Chondrocyte (in vitro differentiated cells): Measurements from ENCODE around the gene LYZL1. TPM values are rescaled to one million over a fixed set of nuclear protein-coding genes. Genes with fewer than 3 reads are reported as not detected.
A peak's percentile ranks its signal among the peaks of the same experiment; 100 is the strongest.
"Not testable (repeated sequence)": the region's sequence is repeated elsewhere in the genome, so short reads cannot be mapped to it uniquely, and the experiment has no call there.

Experiments used
- DNase-seq: peaks from one replicate; pipeline ENCODE4 v3.0.0; 2021; ENCODE audit warnings: mixed read lengths, low spot score
- H3K27ac Mint-ChIP-seq: one replicate; pipeline ENCODE4 v1.8.0; 2021; ENCODE audit warnings: mild to moderate bottlenecking, moderate library complexity, mixed read lengths; ENCODE audit not compliant: unreplicated experiment
- H3K27me3 Mint-ChIP-seq: 2 replicates; pipeline ENCODE4 v1.8.0; 2021; ENCODE audit warnings: low read depth, mixed read lengths
- H3K36me3 Mint-ChIP-seq: 2 replicates; pipeline ENCODE4 v1.8.0; 2021; ENCODE audit warnings: low read depth, mixed read lengths
- H3K4me1 Mint-ChIP-seq: 2 replicates; pipeline ENCODE4 v1.8.0; 2021; ENCODE audit warnings: low read depth, mild to moderate bottlenecking, mixed read lengths
- H3K4me3 Mint-ChIP-seq: one replicate; pipeline ENCODE4 v1.8.0; 2021; ENCODE audit warnings: mild to moderate bottlenecking, moderate library complexity, mixed read lengths; ENCODE audit not compliant: unreplicated experiment
- H3K9me3 Mint-ChIP-seq: 2 replicates; pipeline ENCODE4 v1.8.0; 2021; ENCODE audit warnings: low read depth, mixed read lengths
- CTCF ChIP-seq: fragments of 200-600 bp; sonication (generic); IDR thresholded peaks from 2 replicates; pipeline ENCODE4 v1.5.0; 2021; ENCODE audit warnings: antibody characterized with exemption, mild to moderate bottlenecking, moderate library complexity
- total RNA-seq: library from RNA; stranded (reverse); gene quantifications from 3 replicates; pipeline ENCODE4 v1.2.1, GENCODE V29; 2021

The LYZL1 gene
- total RNA-seq, 1 donor from 2014 or later: not detected

- Mint-ChIP-seq H3K27me3 (peaks cover 8% of the 10 kb centered on the region), H3K27ac (no peak overlapping the region), H3K4me1 (peaks cover 30% of the 10 kb centered on the region), H3K9me3 (peaks cover 4% of the 10 kb centered on the region), H3K36me3 (no peaks in the 10 kb centered on the region), H3K4me3 (no peak overlapping the region)
- no peak for TF ChIP-seq CTCF
- no peak for DNase-seq
These were observed 25.9 kb downstream of the LYZL1 start for GRCh38 chr10:29314726-29315125.

- Mint-ChIP-seq H3K9me3 (peaks cover 4% of the 10 kb centered on the region), H3K4me1 (peaks cover 30% of the 10 kb centered on the region), H3K27me3 (peaks cover 13% of the 10 kb centered on the region), H3K36me3 (no peaks in the 10 kb centered on the region), H3K4me3 (no peak overlapping the region), H3K27ac (peak overlapping the region; percentile 27)
- DNase-seq: no peak
- no peak for TF ChIP-seq CTCF
These were observed 26.9 kb downstream of the LYZL1 start for GRCh38 chr10:29315814-29316213.

GRCh38 chr10:29316308-29317026, 27.6 kb downstream of the LYZL1 start:
- H3K36me3 Mint-ChIP-seq: no peaks in the 10 kb centered on the region
- peaks cover 30% of the 10 kb centered on the region for H3K4me1 Mint-ChIP-seq
- no peak for DNase-seq
- peak overlapping the region; percentile 27 for H3K27ac Mint-ChIP-seq
- peaks cover 4% of the 10 kb centered on the region for H3K9me3 Mint-ChIP-seq
- TF ChIP-seq CTCF: no peak
- peaks cover 15% of the 10 kb centered on the region for H3K27me3 Mint-ChIP-seq
- no peak overlapping the region for H3K4me3 Mint-ChIP-seq

- H3K27me3 Mint-ChIP-seq: peaks cover 18% of the 10 kb centered on the region
- DNase-seq: no peak
These were observed 28.2 kb downstream of the LYZL1 start for GRCh38 chr10:29317027-29317420.

GRCh38 chr10:29317423-29318021, 28.7 kb downstream of the LYZL1 start:
- peaks cover 4% of the 10 kb centered on the region for H3K9me3 Mint-ChIP-seq
- TF ChIP-seq CTCF: no peak
- peaks cover 30% of the 10 kb centered on the region for H3K4me1 Mint-ChIP-seq
- H3K36me3 Mint-ChIP-seq: no peaks in the 10 kb centered on the region
- no peak for DNase-seq
- no peak overlapping the region for H3K4me3 Mint-ChIP-seq
- H3K27me3 Mint-ChIP-seq: peaks cover 18% of the 10 kb centered on the region
- H3K27ac Mint-ChIP-seq: no peak overlapping the region

More at GRCh38 chr10:29317027-29317420, 28.2 kb downstream of the LYZL1 start:
- H3K9me3 Mint-ChIP-seq: peaks cover 4% of the 10 kb centered on the region
- no peak overlapping the region for H3K27ac Mint-ChIP-seq
- peaks cover 30% of the 10 kb centered on the region for H3K4me1 Mint-ChIP-seq
- no peaks in the 10 kb centered on the region for H3K36me3 Mint-ChIP-seq
- no peak for TF ChIP-seq CTCF
- H3K4me3 Mint-ChIP-seq: no peak overlapping the region

GRCh38 chr10:29318141-29319071, 29.5 kb downstream of the LYZL1 start:
- not testable (repeated sequence) for H3K36me3 Mint-ChIP-seq, H3K9me3 Mint-ChIP-seq, DNase-seq
- Mint-ChIP-seq H3K4me3 (peak overlapping the region; percentile 54), H3K27ac (peak overlapping the region; percentile 76), H3K27me3 (peaks cover 18% of the 10 kb centered on the region), H3K4me1 (peaks cover 37% of the 10 kb centered on the region)
